AG20443 (cell line): ENCODE data around the gene SUN2.
A peak's percentile ranks its signal among the peaks of the same experiment; 100 is the strongest.

Source experiments
- DNase-seq: peaks from one replicate; pipeline ENCODE4 v3.0.0; 2012; ENCODE audit warnings: low spot score, mixed read lengths

Gene SUN2

GRCh38 chr22:38777087-38777671 is 21.4 kb upstream of the SUN2 start:
- no peak for DNase-seq

- no peak for DNase-seq
Observed at GRCh38 chr22:38776086-38776485, 20.3 kb upstream of the SUN2 start.

GRCh38 chr22:38775656-38776055 is 19.9 kb upstream of the SUN2 start:
- no peak for DNase-seq

- DNase-seq = no peak
Observed at GRCh38 chr22:38774496-38775166, 18.8 kb upstream of the SUN2 start.

- DNase-seq = no peak
Observed at GRCh38 chr22:38773363-38773946, 17.7 kb upstream of the SUN2 start.

- DNase-seq = no peak
Observed at GRCh38 chr22:38772623-38772873, 16.8 kb upstream of the SUN2 start.

- DNase-seq = no peak
Observed at GRCh38 chr22:38770257-38770949, 14.6 kb upstream of the SUN2 start.

- no peak for DNase-seq
Observed at GRCh38 chr22:38768036-38768435, 12.2 kb upstream of the SUN2 start.

- DNase-seq = no peak
Observed at GRCh38 chr22:38767313-38767712, 11.5 kb upstream of the SUN2 start.

- DNase-seq = peak; percentile 73
Observed at GRCh38 chr22:38766076-38766777, 10.4 kb upstream of the SUN2 start.

GRCh38 chr22:38762551-38762983 is 6.8 kb upstream of the SUN2 start:
- DNase-seq = no peak

- DNase-seq = no peak
Observed at GRCh38 chr22:38761202-38762162, 5.7 kb upstream of the SUN2 start.

- DNase-seq = no peak
Observed at GRCh38 chr22:38760477-38761201, 4.8 kb upstream of the SUN2 start.

- DNase-seq = no peak
Observed at GRCh38 chr22:38759005-38759404, 3.2 kb upstream of the SUN2 start.

- DNase-seq = no peak
Observed at GRCh38 chr22:38758276-38758945, 2.6 kb upstream of the SUN2 start.

- no peak for DNase-seq
Observed at GRCh38 chr22:38757464-38757757, 1.6 kb upstream of the SUN2 start.

- no peak for DNase-seq
Observed at GRCh38 chr22:38756711-38757463, 1.1 kb upstream of the SUN2 start.

GRCh38 chr22:38755155-38755910 is 465 bp downstream of the SUN2 start:
- DNase-seq = peak; percentile 99

- DNase-seq = peak; percentile 57
Observed at GRCh38 chr22:38754751-38755154, 1.0 kb downstream of the SUN2 start.
